ENCODE measurements around the gene EIF4ENIF1.

The EIF4ENIF1 gene, protein sequence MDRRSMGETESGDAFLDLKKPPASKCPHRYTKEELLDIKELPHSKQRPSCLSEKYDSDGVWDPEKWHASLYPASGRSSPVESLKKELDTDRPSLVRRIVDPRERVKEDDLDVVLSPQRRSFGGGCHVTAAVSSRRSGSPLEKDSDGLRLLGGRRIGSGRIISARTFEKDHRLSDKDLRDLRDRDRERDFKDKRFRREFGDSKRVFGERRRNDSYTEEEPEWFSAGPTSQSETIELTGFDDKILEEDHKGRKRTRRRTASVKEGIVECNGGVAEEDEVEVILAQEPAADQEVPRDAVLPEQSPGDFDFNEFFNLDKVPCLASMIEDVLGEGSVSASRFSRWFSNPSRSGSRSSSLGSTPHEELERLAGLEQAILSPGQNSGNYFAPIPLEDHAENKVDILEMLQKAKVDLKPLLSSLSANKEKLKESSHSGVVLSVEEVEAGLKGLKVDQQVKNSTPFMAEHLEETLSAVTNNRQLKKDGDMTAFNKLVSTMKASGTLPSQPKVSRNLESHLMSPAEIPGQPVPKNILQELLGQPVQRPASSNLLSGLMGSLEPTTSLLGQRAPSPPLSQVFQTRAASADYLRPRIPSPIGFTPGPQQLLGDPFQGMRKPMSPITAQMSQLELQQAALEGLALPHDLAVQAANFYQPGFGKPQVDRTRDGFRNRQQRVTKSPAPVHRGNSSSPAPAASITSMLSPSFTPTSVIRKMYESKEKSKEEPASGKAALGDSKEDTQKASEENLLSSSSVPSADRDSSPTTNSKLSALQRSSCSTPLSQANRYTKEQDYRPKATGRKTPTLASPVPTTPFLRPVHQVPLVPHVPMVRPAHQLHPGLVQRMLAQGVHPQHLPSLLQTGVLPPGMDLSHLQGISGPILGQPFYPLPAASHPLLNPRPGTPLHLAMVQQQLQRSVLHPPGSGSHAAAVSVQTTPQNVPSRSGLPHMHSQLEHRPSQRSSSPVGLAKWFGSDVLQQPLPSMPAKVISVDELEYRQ

DNA sequence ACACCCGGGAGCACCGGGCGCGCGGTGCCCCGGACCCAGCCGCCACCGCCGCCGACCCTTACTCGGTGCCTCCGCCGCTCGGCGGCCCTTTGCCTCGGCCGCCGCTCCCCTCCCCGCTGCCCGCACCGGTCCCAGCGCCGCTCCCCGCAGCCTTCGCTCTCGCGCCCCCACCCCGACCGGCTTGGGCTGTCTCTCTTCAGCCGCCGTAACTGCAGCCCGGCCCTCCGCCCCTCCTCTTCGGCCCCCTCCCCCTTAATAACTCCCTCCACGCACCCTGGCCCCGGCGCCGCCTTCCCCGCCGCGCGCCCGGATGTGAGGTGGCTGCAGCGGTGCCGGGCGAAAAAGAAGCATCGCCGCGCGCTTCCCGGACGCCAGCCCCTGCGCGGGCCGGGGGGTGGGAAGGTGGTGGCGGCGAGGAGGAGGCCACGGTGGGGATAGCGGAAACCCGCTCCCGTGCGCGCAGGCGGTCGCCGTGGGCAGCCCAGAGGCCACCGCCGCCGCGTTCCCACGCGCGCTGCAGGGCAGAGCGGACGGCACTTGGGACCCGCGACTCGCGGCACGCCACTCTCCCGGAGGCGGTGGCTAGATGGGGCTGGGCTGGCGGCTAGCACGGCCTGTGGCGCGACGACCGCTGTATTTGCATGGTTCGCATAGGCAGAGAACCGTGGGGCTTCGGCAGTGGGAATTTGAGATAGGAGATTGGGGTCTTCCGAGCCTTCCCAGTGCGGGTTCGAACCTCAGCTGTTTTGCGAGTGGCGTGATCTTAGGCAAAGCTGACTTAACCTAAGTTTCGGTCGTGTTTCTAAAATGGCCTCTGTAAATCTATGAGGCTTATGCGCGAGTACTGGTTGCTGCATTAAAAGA lies at the start of gene EIF4ENIF1:
Gene EIF4ENIF1 (minus strand): TSS at position 211 of the 864 bp plus-strand sequence. CDS start 1,124 bp downstream, outside the sequence.
- TF ChIP-seq, protein P1, sequence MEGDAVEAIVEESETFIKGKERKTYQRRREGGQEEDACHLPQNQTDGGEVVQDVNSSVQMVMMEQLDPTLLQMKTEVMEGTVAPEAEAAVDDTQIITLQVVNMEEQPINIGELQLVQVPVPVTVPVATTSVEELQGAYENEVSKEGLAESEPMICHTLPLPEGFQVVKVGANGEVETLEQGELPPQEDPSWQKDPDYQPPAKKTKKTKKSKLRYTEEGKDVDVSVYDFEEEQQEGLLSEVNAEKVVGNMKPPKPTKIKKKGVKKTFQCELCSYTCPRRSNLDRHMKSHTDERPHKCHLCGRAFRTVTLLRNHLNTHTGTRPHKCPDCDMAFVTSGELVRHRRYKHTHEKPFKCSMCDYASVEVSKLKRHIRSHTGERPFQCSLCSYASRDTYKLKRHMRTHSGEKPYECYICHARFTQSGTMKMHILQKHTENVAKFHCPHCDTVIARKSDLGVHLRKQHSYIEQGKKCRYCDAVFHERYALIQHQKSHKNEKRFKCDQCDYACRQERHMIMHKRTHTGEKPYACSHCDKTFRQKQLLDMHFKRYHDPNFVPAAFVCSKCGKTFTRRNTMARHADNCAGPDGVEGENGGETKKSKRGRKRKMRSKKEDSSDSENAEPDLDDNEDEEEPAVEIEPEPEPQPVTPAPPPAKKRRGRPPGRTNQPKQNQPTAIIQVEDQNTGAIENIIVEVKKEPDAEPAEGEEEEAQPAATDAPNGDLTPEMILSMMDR (IDR thresholded peaks at IDR 0.05; ENCODE audit: low read depth, low read length, missing control alignments): no peak
- peak within 1 kb of the TSS; percentile 55 for H3K4me3 ChIP-seq (ENCODE audit: low read depth, low read length)
- no peak for DNase-seq (ENCODE audit: low read depth)

DNA sequence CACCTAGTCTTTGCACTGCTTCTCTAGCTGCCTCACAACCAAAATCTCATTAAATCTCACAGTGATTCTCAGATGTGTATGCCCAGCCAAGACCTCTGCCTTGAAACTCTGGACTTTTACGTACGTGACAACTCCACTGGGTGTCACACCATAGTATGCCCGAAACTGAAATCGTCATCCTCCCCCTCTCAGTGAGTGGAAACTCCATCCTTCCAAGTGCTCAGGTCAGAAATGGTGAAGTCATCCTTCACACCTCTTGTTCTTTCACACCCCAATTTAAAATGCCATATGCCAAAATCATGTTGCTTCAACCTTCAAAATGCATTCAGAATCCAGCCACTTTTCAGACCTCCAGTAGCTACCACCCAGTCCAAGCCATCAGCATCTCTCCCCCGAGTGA lies 49.2 kb upstream of the EIF4ENIF1 start:
- TF ChIP-seq, protein P1 (IDR thresholded peaks at IDR 0.05; ENCODE audit: low read depth, low read length, missing control alignments): no peak
- DNase-seq (ENCODE audit: low read depth): no peak
- no peak overlapping the region for H3K4me3 ChIP-seq (ENCODE audit: low read depth, low read length)

DNA sequence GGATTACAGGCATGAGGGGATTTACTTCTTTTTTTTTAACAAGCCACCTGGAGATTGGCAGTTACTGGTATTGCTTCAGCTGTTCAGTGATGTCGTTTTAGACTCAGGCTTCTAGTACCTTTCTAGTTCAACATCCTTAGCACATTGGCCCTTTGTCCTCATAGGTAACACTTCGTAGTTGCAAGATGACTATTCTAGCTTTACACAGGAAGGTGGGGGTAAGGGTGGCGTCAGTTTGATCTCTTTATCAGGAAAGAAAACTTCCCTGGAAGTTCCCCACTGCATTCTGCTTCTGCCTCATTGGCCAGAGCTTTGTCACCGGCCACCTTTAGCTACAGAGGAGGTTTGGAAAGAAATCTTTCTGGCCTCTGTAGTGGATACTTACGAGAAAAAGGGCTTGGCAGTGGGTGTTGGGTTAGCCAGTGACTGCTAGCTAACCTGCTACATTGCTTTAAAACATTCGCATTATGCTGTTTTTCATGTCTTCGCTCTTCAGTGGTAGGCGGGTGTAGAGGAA lies 47.4 kb upstream of the EIF4ENIF1 start:
- TF ChIP-seq, protein P1 (IDR thresholded peaks at IDR 0.05; ENCODE audit: low read depth, low read length, missing control alignments): no peak
- H3K4me3 ChIP-seq (ENCODE audit: low read depth, low read length): no peak overlapping the region
- peak; percentile 75 for DNase-seq (ENCODE audit: low read depth)

DNA sequence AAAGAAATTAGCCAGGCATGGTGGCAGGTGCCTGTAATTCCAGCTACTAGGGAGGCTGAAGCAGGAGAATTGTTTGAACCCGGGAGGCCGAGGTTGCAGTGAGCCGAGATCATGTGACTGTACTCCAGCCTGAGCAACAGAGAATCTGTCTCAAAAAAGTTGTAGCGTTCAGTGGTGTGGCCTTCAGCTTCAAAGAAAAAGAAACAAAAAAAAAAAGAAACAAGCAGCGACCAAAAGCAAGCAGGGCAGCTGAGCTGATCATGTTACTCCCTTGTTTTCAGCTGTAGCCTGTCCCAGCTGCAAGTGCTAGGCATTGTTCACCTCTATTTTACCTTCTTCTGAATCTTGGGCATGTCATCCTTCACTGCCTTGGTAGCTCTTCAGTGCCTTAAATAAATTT lies 43.7 kb upstream of the EIF4ENIF1 start:
- H3K4me3 ChIP-seq (ENCODE audit: low read depth, low read length): no peak overlapping the region
- no peak for DNase-seq (ENCODE audit: low read depth)
- TF ChIP-seq, protein P1 (IDR thresholded peaks at IDR 0.05; ENCODE audit: low read depth, low read length, missing control alignments): no peak

DNA sequence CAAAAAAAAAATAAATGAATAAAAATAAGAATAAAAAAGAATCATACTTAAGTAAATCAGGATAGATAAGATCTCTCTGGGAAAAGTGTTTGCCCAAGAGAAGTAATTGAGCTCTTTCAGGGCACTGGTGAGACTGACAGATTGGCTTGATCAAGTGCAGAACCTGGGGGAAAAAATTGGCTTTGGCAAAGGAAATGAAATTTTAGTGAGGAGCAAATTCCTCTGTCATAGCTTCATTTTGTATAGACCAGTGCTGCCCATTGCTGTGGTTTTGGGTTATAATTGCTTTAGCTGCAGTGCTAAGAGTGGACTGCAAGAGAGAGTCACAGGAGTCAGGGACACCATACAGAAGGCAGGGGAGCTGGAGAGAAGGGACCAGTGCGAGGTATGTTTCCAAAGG lies 42.4 kb upstream of the EIF4ENIF1 start:
- no peak overlapping the region for H3K4me3 ChIP-seq (ENCODE audit: low read depth, low read length)
- no peak for DNase-seq (ENCODE audit: low read depth)
- TF ChIP-seq, protein P1 (IDR thresholded peaks at IDR 0.05; ENCODE audit: low read depth, low read length, missing control alignments): no peak

DNA sequence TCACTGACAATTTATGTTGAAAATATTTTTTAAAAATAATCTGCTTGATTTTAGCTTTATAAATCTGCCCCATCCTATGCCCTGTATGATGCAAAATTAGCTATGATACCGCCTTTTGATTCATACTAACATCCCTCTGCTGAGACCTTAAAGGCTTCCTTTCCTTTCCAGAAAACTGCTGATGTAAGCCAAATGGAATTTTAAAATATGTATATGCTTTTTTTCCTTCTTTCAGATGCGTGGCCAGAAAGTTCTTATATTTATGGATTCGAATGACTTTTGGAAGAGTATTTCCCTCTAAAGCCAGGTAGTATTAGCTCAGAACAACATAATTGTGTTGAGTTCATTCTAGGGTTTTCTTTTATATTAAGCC lies 41.2 kb upstream of the EIF4ENIF1 start:
- DNase-seq (ENCODE audit: low read depth): no peak
- TF ChIP-seq, protein P1 (IDR thresholded peaks at IDR 0.05; ENCODE audit: low read depth, low read length, missing control alignments): no peak
- no peak overlapping the region for H3K4me3 ChIP-seq (ENCODE audit: low read depth, low read length)
